Nephron progenitor cell (in vitro differentiated cells): ENCODE results near the gene SPRY1.

Experiments
- DNase-seq: peaks from one replicate; pipeline ENCODE4 v3.0.0; 2021
- H3K27ac Mint-ChIP-seq: 2 replicates; pipeline ENCODE4 v1.8.0; 2021; ENCODE audit warnings: mild to moderate bottlenecking, moderate library complexity, mixed read lengths
- H3K27me3 Mint-ChIP-seq: 2 replicates; pipeline ENCODE4 v1.8.0; 2021; ENCODE audit warnings: mild to moderate bottlenecking, low read depth, mixed read lengths; ENCODE audit not compliant: poor library complexity
- H3K36me3 Mint-ChIP-seq: 2 replicates; pipeline ENCODE4 v1.8.0; 2021; ENCODE audit warnings: low read depth, mixed read lengths
- H3K4me1 Mint-ChIP-seq: 2 replicates; pipeline ENCODE4 v1.8.0; 2021; ENCODE audit warnings: mixed read lengths
- H3K4me3 Mint-ChIP-seq: 2 replicates; pipeline ENCODE4 v1.8.0; 2021; ENCODE audit warnings: mild to moderate bottlenecking, moderate library complexity, mixed read lengths
- H3K9me3 Mint-ChIP-seq: 2 replicates; pipeline ENCODE4 v1.8.0; 2021; ENCODE audit warnings: mild to moderate bottlenecking, moderate library complexity, mixed read lengths
- CTCF ChIP-seq: fragments of 200-600 bp; sonication (generic); IDR thresholded peaks from 2 replicates; pipeline ENCODE4 v1.5.0; 2021; ENCODE audit warnings: antibody characterized with exemption

SPRY1 gene

GRCh38 chr4:123396307-123397143 is at the start of gene SPRY1:
TSS of gene SPRY1 (plus strand) at chr4:123396795. CDS start at chr4:123401592, 4,797 bp downstream.
- no peak for TF ChIP-seq CTCF
- Mint-ChIP-seq H3K36me3 (peaks cover 24% of the 10 kb centered on the region), H3K27me3 (no peaks in the 10 kb centered on the region), H3K27ac (peak within 1 kb of the TSS; percentile 97), H3K4me3 (peak within 1 kb of the TSS; percentile 97), H3K9me3 (no peaks in the 10 kb centered on the region), H3K4me1 (peaks cover 30% of the 10 kb centered on the region)
- peak; percentile 85 for DNase-seq

DNA sequence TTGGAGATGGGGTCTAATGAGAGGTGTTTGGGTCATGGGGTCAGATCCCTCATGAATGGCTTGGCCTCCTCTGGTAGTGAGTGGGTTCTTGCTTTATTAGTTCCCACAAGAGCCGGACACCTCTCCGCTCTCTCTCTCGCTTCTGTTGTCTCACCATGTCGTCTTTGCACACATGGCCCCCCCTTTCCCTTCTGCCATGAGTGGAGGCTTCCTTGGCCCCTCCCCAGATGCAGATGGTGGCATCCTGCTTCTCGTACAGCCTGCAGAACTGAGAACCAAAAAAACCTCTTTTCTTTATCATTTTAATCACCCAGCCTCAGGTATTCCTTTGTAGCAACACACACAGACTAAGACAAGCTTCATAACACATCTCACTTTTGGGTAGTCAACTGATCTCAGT is 49.6 kb upstream of the SPRY1 start:
- no peaks in the 10 kb centered on the region for H3K27me3 Mint-ChIP-seq
- no peak for DNase-seq
- peak overlapping the region; percentile 88 for H3K27ac Mint-ChIP-seq
- no peak for TF ChIP-seq CTCF
- H3K9me3 Mint-ChIP-seq = no peaks in the 10 kb centered on the region
- H3K4me3 Mint-ChIP-seq = no peak overlapping the region
- H3K4me1 Mint-ChIP-seq = peaks cover 56% of the 10 kb centered on the region
- no peaks in the 10 kb centered on the region for H3K36me3 Mint-ChIP-seq

GRCh38 chr4:123348946-123349345 is 47.6 kb upstream of the SPRY1 start:
- Mint-ChIP-seq H3K4me1 (peaks cover 56% of the 10 kb centered on the region), H3K9me3 (no peaks in the 10 kb centered on the region), H3K27me3 (no peaks in the 10 kb centered on the region)

GRCh38 chr4:123349421-123350190 is 47.0 kb upstream of the SPRY1 start:
- no peak for TF ChIP-seq CTCF
- Mint-ChIP-seq H3K9me3 (no peaks in the 10 kb centered on the region), H3K27ac (peak overlapping the region; percentile 8), H3K27me3 (no peaks in the 10 kb centered on the region), H3K4me1 (peaks cover 51% of the 10 kb centered on the region), H3K36me3 (no peaks in the 10 kb centered on the region), H3K4me3 (no peak overlapping the region)
- DNase-seq = no peak

More at GRCh38 chr4:123348946-123349345, 47.6 kb upstream of the SPRY1 start:
- no peak for TF ChIP-seq CTCF
- Mint-ChIP-seq H3K36me3 (no peaks in the 10 kb centered on the region), H3K27ac (no peak overlapping the region), H3K4me3 (no peak overlapping the region)
- no peak for DNase-seq

DNA sequence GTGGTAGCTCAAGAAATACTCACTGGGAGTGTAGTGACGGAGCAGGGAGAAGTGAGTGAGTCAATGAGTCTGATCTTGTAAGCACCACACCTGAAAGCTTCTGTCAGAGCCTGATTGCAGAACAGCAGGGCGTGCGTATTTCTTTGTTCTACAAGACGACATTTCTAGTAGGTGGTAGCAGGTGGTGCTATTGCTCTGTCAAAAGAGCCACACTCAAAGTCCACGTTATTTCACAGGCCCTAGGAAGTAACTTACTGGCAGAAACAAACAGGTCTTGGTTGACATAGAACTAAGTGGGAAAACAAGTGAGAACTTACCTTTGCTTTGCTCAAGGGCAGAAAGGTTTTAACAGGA is 46.4 kb upstream of the SPRY1 start:
- TF ChIP-seq CTCF = no peak
- DNase-seq = no peak
- Mint-ChIP-seq H3K27me3 (no peaks in the 10 kb centered on the region), H3K4me1 (peaks cover 45% of the 10 kb centered on the region), H3K36me3 (no peaks in the 10 kb centered on the region), H3K27ac (peak overlapping the region; percentile 8), H3K9me3 (no peaks in the 10 kb centered on the region), H3K4me3 (no peak overlapping the region)
